ENCODE measurements around the gene TMEM45A.

GRCh38 chr3:100577382-100578008 lies 85.1 kb downstream of the TMEM45A start:
- TF ChIP-seq, protein P1, sequence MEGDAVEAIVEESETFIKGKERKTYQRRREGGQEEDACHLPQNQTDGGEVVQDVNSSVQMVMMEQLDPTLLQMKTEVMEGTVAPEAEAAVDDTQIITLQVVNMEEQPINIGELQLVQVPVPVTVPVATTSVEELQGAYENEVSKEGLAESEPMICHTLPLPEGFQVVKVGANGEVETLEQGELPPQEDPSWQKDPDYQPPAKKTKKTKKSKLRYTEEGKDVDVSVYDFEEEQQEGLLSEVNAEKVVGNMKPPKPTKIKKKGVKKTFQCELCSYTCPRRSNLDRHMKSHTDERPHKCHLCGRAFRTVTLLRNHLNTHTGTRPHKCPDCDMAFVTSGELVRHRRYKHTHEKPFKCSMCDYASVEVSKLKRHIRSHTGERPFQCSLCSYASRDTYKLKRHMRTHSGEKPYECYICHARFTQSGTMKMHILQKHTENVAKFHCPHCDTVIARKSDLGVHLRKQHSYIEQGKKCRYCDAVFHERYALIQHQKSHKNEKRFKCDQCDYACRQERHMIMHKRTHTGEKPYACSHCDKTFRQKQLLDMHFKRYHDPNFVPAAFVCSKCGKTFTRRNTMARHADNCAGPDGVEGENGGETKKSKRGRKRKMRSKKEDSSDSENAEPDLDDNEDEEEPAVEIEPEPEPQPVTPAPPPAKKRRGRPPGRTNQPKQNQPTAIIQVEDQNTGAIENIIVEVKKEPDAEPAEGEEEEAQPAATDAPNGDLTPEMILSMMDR (IDR thresholded peaks at IDR 0.05) = no peak
- no peak for TF ChIP-seq POLR2A (IDR thresholded peaks at IDR 0.05)
